Limb (tissue), 2 donors: ENCODE data around the gene GAGE12H.
"Not testable (repeated sequence)": the region's sequence is repeated elsewhere in the genome, so short reads cannot be mapped to it uniquely, and the experiment has no call there.

ENCODE experiments used
- DNase-seq, 2 donors: peaks; one replicate each; pipeline ENCODE4 v3.0.0-alpha.2; 2016; ENCODE audit errors: extremely low spot score in 2 of 2

The GAGE12H gene

DNA sequence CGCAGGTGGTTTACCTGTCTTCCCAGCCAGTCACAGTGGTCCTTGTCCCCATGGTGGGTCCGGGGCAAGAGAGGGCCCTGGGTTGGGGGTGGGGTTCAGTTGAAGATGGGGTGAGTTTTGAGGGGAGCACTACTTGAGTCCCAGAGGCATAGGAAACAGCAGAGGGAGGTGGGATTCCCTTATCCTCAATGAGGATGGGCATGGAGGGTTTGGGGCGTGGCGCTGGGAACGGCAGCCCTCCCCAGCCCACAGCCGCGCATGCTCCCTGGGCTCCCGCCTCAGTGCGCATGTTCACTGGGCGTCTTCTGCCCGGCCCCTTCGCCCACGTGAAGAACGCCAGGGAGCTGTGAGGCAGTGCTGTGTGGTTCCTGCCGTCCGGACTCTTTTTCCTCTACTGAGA is at the start of gene GAGE12H:
GAGE12H (plus strand) TSS at position 301 of the 400 bp plus-strand sequence. CDS start 1,155 bp downstream, outside the sequence.
- not testable (repeated sequence) for DNase-seq

DNA sequence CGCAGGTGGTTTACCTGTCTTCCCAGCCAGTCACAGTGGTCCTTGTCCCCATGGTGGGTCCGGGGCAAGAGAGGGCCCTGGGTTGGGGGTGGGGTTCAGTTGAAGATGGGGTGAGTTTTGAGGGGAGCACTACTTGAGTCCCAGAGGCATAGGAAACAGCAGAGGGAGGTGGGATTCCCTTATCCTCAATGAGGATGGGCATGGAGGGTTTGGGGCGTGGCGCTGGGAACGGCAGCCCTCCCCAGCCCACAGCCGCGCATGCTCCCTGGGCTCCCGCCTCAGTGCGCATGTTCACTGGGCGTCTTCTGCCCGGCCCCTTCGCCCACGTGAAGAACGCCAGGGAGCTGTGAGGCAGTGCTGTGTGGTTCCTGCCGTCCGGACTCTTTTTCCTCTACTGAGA is 47.9 kb upstream of the GAGE12H start, which contains the start of gene GAGE12C:
GAGE12C (plus strand) TSS at position 301 of the 400 bp plus-strand sequence. CDS start 1,155 bp downstream, outside the sequence.
- DNase-seq, result not testable (repeated sequence)

GRCh38 chrX:49541433-49541832 is 38.3 kb upstream of the GAGE12H start, which contains the start of gene GAGE12D:
Gene GAGE12D (plus strand): TSS chrX:49541733. CDS start chrX:49542888, 1,155 bp downstream.
- not testable (repeated sequence) for DNase-seq

- not testable (repeated sequence) for DNase-seq
Measured at GRCh38 chrX:49550989-49551388, 28.8 kb upstream of the GAGE12H start, which contains the start of gene GAGE12E. Gene GAGE12E (plus strand): TSS chrX:49551289. CDS start chrX:49552444, 1,155 bp downstream.

DNA sequence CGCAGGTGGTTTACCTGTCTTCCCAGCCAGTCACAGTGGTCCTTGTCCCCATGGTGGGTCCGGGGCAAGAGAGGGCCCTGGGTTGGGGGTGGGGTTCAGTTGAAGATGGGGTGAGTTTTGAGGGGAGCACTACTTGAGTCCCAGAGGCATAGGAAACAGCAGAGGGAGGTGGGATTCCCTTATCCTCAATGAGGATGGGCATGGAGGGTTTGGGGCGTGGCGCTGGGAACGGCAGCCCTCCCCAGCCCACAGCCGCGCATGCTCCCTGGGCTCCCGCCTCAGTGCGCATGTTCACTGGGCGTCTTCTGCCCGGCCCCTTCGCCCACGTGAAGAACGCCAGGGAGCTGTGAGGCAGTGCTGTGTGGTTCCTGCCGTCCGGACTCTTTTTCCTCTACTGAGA is 19.2 kb upstream of the GAGE12H start, which contains the start of gene GAGE12F:
GAGE12F (plus strand) TSS at position 301 of the 400 bp plus-strand sequence. CDS start 1,155 bp downstream, outside the sequence.
- not testable (repeated sequence) for DNase-seq

- not testable (repeated sequence) for DNase-seq
Measured at GRCh38 chrX:49568728-49569127, 11.0 kb upstream of the GAGE12H start.

GRCh38 chrX:49569152-49569551 is 10.6 kb upstream of the GAGE12H start:
- not testable (repeated sequence) for DNase-seq

DNA sequence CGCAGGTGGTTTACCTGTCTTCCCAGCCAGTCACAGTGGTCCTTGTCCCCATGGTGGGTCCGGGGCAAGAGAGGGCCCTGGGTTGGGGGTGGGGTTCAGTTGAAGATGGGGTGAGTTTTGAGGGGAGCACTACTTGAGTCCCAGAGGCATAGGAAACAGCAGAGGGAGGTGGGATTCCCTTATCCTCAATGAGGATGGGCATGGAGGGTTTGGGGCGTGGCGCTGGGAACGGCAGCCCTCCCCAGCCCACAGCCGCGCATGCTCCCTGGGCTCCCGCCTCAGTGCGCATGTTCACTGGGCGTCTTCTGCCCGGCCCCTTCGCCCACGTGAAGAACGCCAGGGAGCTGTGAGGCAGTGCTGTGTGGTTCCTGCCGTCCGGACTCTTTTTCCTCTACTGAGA is 9.6 kb upstream of the GAGE12H start, which contains the start of gene GAGE12G:
GAGE12G (plus strand) TSS at position 301 of the 400 bp plus-strand sequence. CDS start 1,155 bp downstream, outside the sequence.
- not testable (repeated sequence) for DNase-seq

DNA sequence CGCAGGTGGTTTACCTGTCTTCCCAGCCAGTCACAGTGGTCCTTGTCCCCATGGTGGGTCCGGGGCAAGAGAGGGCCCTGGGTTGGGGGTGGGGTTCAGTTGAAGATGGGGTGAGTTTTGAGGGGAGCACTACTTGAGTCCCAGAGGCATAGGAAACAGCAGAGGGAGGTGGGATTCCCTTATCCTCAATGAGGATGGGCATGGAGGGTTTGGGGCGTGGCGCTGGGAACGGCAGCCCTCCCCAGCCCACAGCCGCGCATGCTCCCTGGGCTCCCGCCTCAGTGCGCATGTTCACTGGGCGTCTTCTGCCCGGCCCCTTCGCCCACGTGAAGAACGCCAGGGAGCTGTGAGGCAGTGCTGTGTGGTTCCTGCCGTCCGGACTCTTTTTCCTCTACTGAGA is 9.4 kb downstream of the GAGE12H start, which contains the start of gene GAGE2A:
GAGE2A (plus strand) TSS at position 301 of the 400 bp plus-strand sequence. CDS start 1,155 bp downstream, outside the sequence.
- not testable (repeated sequence) for DNase-seq

GRCh38 chrX:49589769-49590478 is 10.2 kb downstream of the GAGE12H start:
- not testable (repeated sequence) for DNase-seq

GRCh38 chrX:49590488-49590887 is 10.7 kb downstream of the GAGE12H start:
- DNase-seq, result not testable (repeated sequence)

DNA sequence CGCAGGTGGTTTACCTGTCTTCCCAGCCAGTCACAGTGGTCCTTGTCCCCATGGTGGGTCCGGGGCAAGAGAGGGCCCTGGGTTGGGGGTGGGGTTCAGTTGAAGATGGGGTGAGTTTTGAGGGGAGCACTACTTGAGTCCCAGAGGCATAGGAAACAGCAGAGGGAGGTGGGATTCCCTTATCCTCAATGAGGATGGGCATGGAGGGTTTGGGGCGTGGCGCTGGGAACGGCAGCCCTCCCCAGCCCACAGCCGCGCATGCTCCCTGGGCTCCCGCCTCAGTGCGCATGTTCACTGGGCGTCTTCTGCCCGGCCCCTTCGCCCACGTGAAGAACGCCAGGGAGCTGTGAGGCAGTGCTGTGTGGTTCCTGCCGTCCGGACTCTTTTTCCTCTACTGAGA is 19.0 kb downstream of the GAGE12H start, which contains the start of gene GAGE1:
GAGE1 (plus strand) TSS at position 301 of the 400 bp plus-strand sequence. CDS start 1,155 bp downstream, outside the sequence.
- not testable (repeated sequence) for DNase-seq

DNA sequence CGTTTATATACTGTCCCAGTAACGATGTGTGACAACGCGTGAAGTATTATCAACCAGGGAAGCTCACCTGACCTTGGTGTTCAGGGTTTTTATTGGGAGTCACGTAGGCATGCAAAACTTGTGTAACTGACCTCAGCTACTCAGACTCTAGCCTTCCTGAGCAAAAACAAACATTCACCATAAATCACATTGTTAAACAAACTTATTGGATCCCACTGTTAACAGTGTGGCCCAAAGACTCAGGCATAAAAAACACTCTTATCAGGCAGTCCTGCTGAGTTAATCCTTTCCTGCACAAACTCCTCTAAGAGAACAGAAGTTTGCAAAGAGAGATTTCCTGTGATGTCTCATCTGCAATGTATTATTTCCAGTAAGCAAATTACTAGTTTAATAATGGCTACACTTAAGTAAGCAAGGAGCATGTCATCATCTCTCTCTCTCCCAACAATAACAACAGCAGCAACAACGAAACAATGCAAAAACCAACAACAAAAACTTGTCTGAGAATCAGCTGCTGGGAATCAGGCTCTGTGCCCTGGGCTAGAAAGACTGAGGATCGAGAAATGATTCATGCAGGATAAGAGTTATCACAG is 31.1 kb downstream of the GAGE12H start:
- DNase-seq, result no peak

DNA sequence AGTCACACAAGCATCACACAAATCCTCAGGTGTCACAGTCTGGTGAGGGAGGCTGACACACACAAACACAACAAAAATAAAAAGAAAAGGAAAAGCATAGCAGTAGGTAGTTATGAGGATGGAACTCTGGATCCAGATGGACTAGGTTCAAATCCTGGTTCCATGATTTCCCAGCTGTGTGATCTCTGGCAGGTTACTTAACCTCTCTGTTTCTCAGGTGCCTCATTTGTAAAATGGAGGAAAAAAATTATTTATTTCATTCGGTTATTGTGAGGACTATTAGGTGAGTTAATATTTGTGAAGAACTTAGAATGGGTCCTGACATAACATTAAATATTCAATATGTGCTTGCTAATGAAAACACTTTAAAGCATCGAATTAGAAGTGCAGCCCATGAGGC is 38.8 kb downstream of the GAGE12H start:
- no peak for DNase-seq

DNA sequence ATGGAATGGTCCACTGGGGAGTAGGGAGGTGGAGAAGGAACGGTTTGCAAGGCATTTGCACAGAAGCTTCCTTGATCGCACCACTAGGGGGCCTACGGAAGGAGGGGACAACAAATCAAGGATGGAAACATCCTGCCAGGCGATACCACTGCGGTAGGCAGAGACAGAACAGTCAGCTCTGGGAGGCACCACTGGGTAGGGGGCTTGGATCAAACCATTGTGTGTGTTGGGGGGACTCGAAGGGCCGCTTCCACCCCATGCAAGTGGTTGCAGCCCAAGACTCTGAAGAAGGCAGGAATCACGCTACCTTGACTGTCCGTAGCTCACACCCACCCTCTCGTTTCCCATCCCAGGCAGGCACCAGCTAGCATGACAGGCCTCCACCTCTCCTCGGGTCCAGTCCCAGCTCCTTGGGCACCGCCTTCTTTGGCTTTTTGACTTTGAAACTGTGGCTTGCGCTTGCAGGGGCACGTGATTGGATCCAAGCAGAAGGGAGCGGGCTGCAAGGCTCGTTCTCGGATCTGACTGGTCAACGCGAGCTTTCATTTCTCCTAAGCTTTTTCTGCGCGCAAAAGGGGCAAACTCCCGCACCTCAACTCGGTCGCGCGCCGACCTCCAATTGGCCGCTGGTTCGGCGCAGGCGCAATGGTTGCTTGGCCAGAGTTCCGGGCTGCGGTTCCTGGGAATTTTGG is 47.5 kb downstream of the GAGE12H start:
- DNase-seq, result peak; percentile 1 to 52
